ENCODE results near the gene TMEM121B.

TMEM121B gene

DNA sequence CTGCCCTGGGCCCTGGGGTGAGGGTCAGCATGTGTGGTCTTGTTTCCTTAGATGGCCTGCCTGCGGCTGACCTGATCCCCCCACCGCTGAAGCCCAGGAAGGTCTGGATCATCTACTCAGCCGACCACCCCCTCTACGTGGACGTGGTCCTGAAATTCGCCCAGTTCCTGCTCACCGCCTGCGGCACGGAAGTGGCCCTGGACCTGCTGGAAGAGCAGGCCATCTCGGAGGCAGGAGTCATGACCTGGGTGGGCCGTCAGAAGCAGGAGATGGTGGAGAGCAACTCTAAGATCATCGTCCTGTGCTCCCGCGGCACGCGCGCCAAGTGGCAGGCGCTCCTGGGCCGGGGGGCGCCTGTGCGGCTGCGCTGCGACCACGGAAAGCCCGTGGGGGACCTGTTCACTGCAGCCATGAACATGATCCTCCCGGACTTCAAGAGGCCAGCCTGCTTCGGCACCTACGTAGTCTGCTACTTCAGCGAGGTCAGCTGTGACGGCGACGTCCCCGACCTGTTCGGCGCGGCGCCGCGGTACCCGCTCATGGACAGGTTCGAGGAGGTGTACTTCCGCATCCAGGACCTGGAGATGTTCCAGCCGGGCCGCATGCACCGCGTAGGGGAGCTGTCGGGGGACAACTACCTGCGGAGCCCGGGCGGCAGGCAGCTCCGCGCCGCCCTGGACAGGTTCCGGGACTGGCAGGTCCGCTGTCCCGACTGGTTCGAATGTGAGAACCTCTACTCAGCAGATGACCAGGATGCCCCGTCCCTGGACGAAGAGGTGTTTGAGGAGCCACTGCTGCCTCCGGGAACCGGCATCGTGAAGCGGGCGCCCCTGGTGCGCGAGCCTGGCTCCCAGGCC is 12.7 kb downstream of the TMEM121B start:
- Histone ChIP-seq H3K9me3 (ENCODE audit: control insufficient read depth, insufficient read depth, low read length) (no peaks in the 10 kb centered on the region), H3K9ac (ENCODE audit: low read depth, low read length) (no peak overlapping the region), H3K27me3 (ENCODE audit: control insufficient read depth, insufficient read depth, low read length) (no peaks in the 10 kb centered on the region), H3K4me1 (ENCODE audit: control insufficient read depth, insufficient read depth, low read length) (no peaks in the 10 kb centered on the region), H3K36me3 (ENCODE audit: control insufficient read depth, insufficient read depth, low read length) (peaks cover 18% of the 10 kb centered on the region), H3K4me3 (ENCODE audit: low read depth, low read length) (no peak overlapping the region)

DNA sequence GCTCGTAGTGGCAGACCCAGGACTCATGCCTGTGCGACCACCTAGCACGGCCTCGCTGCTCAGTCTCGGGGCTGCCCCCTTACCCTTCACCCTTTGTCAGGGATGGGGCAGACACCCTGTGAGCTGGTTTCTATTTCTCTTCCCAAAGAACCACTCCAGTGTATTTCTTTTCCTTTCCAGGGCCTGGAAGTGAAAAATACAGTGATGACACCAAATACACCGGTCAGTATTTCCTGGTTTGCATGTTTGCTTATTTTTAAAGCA is 13.7 kb downstream of the TMEM121B start:
- Histone ChIP-seq H3K36me3 (ENCODE audit: control insufficient read depth, insufficient read depth, low read length) (peaks cover 18% of the 10 kb centered on the region), H3K9ac (ENCODE audit: low read depth, low read length) (no peak overlapping the region), H3K4me3 (ENCODE audit: low read depth, low read length) (no peak overlapping the region), H3K4me1 (ENCODE audit: control insufficient read depth, insufficient read depth, low read length) (no peaks in the 10 kb centered on the region), H3K9me3 (ENCODE audit: control insufficient read depth, insufficient read depth, low read length) (no peaks in the 10 kb centered on the region), H3K27me3 (ENCODE audit: control insufficient read depth, insufficient read depth, low read length) (no peaks in the 10 kb centered on the region)

DNA sequence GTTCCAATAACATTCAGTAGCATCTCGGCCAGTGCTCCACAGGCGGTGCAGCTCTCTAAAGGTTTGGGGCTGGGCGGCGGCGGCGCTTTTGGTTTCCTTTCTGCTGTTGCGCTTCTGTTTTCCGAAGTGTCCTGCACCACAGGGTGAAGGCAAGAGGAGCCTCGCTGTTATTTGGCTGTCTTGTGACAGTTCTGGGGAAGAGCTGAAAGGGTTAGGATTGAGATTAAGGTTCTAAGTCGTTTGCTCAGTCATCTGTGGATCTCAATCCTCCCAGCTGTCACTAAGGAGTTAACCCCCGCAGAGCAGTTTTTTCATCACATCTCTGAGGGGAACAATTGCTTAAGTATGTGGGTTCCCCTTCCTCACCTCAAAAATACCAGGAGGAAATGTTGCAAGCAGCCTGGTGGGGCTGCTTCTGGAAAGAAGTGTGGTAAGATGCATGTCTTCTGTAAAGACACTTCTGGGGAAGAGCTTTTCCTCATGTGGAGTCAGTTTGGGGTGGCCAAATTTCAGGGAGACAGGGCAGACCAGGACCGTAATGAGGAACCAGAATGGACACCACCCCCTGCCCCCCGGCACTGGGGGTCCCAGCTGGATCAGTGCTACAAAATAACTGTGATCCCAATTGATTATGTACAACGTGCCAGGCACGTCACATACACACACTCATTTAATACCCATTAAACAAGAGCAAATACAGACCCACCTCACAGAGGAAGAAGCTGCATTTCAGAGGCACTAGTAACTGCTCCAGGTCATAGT is 14.2 kb downstream of the TMEM121B start:
- H3K4me1 ChIP-seq (ENCODE audit: control insufficient read depth, insufficient read depth, low read length): no peaks in the 10 kb centered on the region
- no peaks in the 10 kb centered on the region for H3K27me3 ChIP-seq (ENCODE audit: control insufficient read depth, insufficient read depth, low read length)
- H3K9ac ChIP-seq (ENCODE audit: low read depth, low read length): no peak overlapping the region
- H3K36me3 ChIP-seq (ENCODE audit: control insufficient read depth, insufficient read depth, low read length): peaks cover 18% of the 10 kb centered on the region
- no peaks in the 10 kb centered on the region for H3K9me3 ChIP-seq (ENCODE audit: control insufficient read depth, insufficient read depth, low read length)
- H3K4me3 ChIP-seq (ENCODE audit: low read depth, low read length): no peak overlapping the region

DNA sequence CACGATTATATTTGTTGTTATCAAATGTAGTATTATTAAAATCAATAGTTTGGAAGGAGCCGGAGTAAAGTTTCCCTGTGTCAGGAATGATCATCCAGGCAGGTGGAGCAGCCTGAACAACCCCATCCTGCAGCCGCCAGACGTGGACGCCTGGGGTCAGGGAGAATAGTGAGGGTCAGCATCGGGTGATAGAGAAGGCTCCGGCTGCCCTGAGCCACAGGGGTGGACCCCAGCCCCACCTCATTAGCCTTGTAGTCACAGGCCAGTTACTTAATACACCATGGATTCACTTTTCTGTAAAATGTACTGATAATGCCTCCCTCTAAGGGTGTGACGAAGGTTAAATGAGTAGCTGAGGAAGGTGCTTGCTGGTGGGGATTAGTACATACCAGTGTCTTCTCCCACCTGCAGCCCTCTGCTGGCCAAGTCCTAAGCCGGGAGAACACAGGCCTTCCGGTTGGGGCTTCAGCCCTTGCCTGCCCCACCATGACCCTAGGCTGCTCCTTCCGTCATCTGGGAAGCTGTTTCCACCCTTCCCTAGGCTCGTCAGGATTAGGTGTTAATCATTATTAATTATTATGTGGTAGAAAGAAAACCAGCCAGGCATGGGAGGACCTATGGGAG is 14.9 kb downstream of the TMEM121B start:
- peaks cover 21% of the 10 kb centered on the region for H3K36me3 ChIP-seq (ENCODE audit: control insufficient read depth, insufficient read depth, low read length)
- no peaks in the 10 kb centered on the region for H3K4me1 ChIP-seq (ENCODE audit: control insufficient read depth, insufficient read depth, low read length)
- no peaks in the 10 kb centered on the region for H3K9me3 ChIP-seq (ENCODE audit: control insufficient read depth, insufficient read depth, low read length)
- H3K27me3 ChIP-seq (ENCODE audit: control insufficient read depth, insufficient read depth, low read length): no peaks in the 10 kb centered on the region
- no peak overlapping the region for H3K4me3 ChIP-seq (ENCODE audit: low read depth, low read length)
- no peak overlapping the region for H3K9ac ChIP-seq (ENCODE audit: low read depth, low read length)

DNA sequence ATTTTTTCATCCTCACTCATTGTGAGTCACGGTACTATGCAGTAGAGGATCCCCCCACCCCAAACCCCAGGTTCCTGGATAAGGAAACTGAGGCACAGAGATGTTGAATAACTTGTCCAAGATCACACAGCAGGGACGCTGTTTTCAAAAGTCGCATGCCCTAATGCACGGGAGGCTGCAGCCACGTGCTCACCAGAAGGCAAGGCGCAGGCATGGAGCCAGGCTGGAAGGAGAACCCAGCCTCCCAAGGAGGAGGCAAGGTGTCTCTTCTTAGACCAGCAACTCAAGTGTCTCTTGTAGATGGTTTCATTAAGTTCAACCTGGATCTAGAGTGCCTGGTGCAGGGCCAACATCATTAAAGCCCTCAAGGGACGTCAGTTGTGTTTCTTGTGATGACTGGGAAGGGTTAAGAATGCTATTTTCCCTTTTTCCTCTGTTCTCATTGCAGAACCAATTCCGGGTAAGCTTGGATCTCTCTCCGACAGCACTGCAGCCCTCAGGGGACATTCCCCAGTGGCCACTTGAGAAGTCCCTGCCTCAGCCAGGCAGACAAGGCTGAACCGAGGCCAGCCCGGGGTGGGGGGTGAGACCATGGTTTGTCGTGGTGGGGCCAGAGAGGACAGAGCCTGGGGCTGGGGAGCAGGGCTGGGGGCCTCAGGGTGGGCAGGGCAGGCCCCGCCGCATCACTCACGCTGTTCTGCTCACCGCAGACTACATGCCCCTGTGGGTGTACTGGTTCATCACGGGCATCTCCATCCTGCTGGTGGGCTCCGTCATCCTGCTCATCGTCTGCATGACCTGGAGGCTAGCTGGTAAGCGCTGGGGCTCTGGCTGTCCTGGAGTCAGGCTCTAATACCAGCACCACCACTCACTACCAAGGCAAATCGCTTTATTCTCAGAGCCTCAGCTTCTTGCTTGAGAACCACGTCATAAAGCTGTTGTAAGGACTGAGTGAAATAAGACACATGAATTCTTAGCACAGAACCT is 15.7 kb downstream of the TMEM121B start:
- Histone ChIP-seq H3K27me3 (ENCODE audit: control insufficient read depth, insufficient read depth, low read length) (no peaks in the 10 kb centered on the region), H3K4me3 (ENCODE audit: low read depth, low read length) (no peak overlapping the region), H3K9me3 (ENCODE audit: control insufficient read depth, insufficient read depth, low read length) (no peaks in the 10 kb centered on the region), H3K9ac (ENCODE audit: low read depth, low read length) (no peak overlapping the region), H3K36me3 (ENCODE audit: control insufficient read depth, insufficient read depth, low read length) (peaks cover 26% of the 10 kb centered on the region), H3K4me1 (ENCODE audit: control insufficient read depth, insufficient read depth, low read length) (no peaks in the 10 kb centered on the region)

DNA sequence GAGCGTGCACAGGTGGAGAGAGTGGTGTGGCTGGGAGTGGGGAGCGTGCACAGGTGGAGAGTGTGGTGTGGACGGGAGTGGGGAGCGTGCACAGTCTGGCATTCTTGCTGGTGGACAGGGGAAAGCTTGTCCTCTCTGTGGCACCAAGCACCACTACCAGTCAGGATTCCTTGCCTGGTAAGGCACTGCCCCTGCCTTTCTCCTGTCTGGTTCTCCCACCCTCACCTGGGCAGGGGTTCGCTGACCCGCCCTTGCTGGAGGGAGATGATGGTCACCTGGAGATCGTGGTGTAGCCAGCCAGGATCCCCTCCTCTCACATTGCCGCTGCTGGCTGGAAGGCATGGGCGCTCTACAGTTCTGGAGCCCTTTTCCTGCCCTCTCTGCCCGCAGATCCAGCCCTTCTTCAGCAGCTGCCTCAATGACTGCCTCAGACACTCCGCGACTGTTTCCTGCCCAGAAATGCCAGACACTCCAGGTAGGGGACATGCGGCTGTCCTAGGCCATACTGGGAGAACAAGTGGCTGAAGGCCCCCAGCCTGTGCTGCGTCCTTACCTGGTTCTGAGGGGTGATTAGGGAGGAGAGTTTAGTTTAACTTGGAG is 16.7 kb downstream of the TMEM121B start:
- Histone ChIP-seq H3K36me3 (ENCODE audit: control insufficient read depth, insufficient read depth, low read length) (peaks cover 32% of the 10 kb centered on the region), H3K27me3 (ENCODE audit: control insufficient read depth, insufficient read depth, low read length) (no peaks in the 10 kb centered on the region), H3K9ac (ENCODE audit: low read depth, low read length) (no peak overlapping the region), H3K9me3 (ENCODE audit: control insufficient read depth, insufficient read depth, low read length) (no peaks in the 10 kb centered on the region), H3K4me3 (ENCODE audit: low read depth, low read length) (no peak overlapping the region), H3K4me1 (ENCODE audit: control insufficient read depth, insufficient read depth, low read length) (no peaks in the 10 kb centered on the region)

DNA sequence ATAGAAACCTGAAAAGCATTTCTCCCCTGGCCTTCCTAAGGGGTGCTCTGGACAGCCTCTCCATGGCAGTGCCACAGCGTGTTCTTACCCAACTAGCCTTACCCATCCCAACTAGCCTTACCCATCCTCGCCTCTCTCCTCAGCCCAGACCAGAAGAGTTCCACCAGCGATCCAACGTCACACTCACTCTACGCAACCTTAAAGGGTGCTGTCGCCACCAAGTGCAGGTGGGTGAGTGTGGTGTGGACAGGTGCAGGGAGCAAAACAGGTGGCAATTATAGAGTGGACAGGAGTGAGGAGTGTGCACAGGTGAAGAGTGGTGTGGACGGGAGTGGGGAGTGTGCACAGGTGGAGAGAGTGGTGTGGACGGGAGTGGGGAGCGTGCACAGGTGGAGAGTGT is 17.8 kb downstream of the TMEM121B start:
- Histone ChIP-seq H3K27me3 (ENCODE audit: control insufficient read depth, insufficient read depth, low read length) (no peaks in the 10 kb centered on the region), H3K36me3 (ENCODE audit: control insufficient read depth, insufficient read depth, low read length) (peaks cover 27% of the 10 kb centered on the region), H3K4me3 (ENCODE audit: low read depth, low read length) (no peak overlapping the region), H3K9me3 (ENCODE audit: control insufficient read depth, insufficient read depth, low read length) (no peaks in the 10 kb centered on the region), H3K4me1 (ENCODE audit: control insufficient read depth, insufficient read depth, low read length) (no peaks in the 10 kb centered on the region), H3K9ac (ENCODE audit: low read depth, low read length) (no peak overlapping the region)

DNA sequence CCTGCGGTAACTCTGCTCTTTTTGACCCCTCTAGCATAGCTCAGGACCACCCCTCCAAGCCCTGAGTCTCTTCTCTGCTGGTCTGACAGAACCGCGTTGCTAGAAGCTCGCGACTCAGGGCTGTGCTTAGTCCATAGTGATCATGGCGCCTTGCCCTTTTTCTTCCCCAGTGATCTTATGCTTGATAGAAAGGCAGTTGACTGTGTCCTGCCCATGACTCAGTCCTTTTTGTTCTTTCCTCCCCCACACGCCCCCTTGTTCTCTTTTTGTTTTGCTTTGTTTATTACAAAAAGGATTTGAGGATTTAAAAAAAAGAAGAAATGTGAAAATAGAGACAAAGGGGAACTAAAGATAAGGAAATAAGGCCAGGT is 18.9 kb downstream of the TMEM121B start:
- Histone ChIP-seq H3K4me1 (ENCODE audit: control insufficient read depth, insufficient read depth, low read length) (no peaks in the 10 kb centered on the region), H3K9ac (ENCODE audit: low read depth, low read length) (no peak overlapping the region), H3K27me3 (ENCODE audit: control insufficient read depth, insufficient read depth, low read length) (no peaks in the 10 kb centered on the region), H3K4me3 (ENCODE audit: low read depth, low read length) (no peak overlapping the region), H3K36me3 (ENCODE audit: control insufficient read depth, insufficient read depth, low read length) (peaks cover 24% of the 10 kb centered on the region), H3K9me3 (ENCODE audit: control insufficient read depth, insufficient read depth, low read length) (no peaks in the 10 kb centered on the region)

DNA sequence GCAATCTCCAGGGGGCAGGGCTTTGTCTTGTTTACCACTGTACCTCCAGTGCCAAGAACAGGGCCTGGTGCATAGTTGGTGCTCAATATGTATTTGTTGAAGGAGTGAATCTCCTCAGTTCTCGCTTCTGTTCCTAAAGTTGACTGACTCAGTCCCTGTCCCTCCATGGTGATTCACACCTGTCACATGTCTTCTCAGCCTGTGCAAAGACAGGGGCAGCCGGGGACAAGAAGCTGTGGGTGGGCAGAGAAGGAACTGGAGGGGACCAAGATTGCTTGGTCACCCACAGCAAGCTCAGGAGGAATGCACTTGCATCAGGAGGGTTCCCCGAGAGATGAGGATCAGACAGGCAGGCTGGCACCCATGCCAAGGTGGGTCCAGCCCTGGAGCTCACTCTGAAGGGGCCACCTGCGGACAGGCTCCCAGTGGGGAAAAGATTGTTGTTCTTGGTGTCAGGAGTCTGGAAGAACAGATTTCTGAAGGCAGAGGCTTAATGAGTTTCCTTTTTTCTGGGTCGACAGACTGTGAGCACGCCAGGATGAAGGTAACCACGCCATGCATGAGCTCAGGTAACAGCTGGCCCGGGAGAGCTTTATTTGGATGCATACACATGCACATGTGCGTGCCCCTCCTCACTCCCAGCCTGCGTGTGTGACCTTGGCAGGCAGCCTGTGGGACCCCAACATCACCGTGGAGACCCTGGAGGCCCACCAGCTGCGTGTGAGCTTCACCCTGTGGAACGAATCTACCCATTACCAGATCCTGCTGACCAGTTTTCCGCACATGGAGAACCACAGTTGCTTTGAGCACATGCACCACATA is 19.5 kb downstream of the TMEM121B start:
- no peaks in the 10 kb centered on the region for H3K9me3 ChIP-seq (ENCODE audit: control insufficient read depth, insufficient read depth, low read length)
- H3K9ac ChIP-seq (ENCODE audit: low read depth, low read length): no peak overlapping the region
- peaks cover 24% of the 10 kb centered on the region for H3K36me3 ChIP-seq (ENCODE audit: control insufficient read depth, insufficient read depth, low read length)
- H3K27me3 ChIP-seq (ENCODE audit: control insufficient read depth, insufficient read depth, low read length): no peaks in the 10 kb centered on the region
- no peaks in the 10 kb centered on the region for H3K4me1 ChIP-seq (ENCODE audit: control insufficient read depth, insufficient read depth, low read length)
- H3K4me3 ChIP-seq (ENCODE audit: low read depth, low read length): no peak overlapping the region

DNA sequence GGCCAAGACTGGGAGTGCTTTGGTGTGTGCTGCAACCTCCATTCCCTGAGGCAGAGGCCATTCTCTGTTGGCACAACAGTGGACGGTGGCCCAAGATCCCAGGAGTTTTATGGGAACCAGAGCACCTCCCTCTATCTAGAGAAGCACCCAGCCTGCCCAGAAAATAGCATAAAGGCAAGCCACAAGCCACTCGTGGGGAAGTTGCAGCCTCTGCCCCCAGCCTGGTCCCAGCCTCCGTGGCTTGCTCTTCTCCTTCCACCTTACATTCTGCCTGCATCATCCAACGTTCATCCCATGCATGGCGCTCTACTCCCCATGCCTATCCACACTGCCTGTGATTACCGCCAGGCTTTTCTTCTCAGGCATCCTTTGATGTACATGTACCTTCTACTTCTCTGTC is 20.5 kb downstream of the TMEM121B start:
- no peak overlapping the region for H3K9ac ChIP-seq (ENCODE audit: low read depth, low read length)
- no peak overlapping the region for H3K4me3 ChIP-seq (ENCODE audit: low read depth, low read length)
- no peaks in the 10 kb centered on the region for H3K9me3 ChIP-seq (ENCODE audit: control insufficient read depth, insufficient read depth, low read length)
- no peaks in the 10 kb centered on the region for H3K27me3 ChIP-seq (ENCODE audit: control insufficient read depth, insufficient read depth, low read length)
- H3K36me3 ChIP-seq (ENCODE audit: control insufficient read depth, insufficient read depth, low read length): peaks cover 24% of the 10 kb centered on the region
- H3K4me1 ChIP-seq (ENCODE audit: control insufficient read depth, insufficient read depth, low read length): no peaks in the 10 kb centered on the region

Data from iPS-15b (cell line).